Kidney epithelial cell (primary cell): ENCODE data around the gene A1BG. TPM values are rescaled to one million over a fixed set of nuclear protein-coding genes. Genes with fewer than 3 reads are reported as not detected.
"Not testable (repeated sequence)": the region's sequence is repeated elsewhere in the genome, so short reads cannot be mapped to it uniquely, and the experiment has no call there.

ENCODE experiments used
- DNase-seq: peaks from one replicate; pipeline ENCODE4 v3.0.0-alpha.2; 2010; ENCODE audit warnings: low read depth
- H3K27me3 ChIP-seq: 2 replicates; pipeline ENCODE4 v1.6.0; 2011; ENCODE audit warnings: low read length; ENCODE audit not compliant: control insufficient read depth, insufficient read depth
- H3K36me3 ChIP-seq: 2 replicates; pipeline ENCODE4 v1.5.1; 2011; ENCODE audit warnings: low read length; ENCODE audit not compliant: control insufficient read depth, insufficient read depth
- H3K4me3 ChIP-seq: 2 replicates; pipeline ENCODE4 v1.5.1; 2011; ENCODE audit warnings: low read depth, mild to moderate bottlenecking, control low read depth, low read length
- total RNA-seq: library from RNA; depleted of rRNA; stranded (reverse); fragments of >200 nt; gene quantifications from 2 replicates; pipeline ENCODE4 v1.2.3, GENCODE V29; 2015
- TF ChIP-seq, protein P1 (sequence below): IDR thresholded peaks from 2 replicates; pipeline ENCODE4 v1.5.1; 2011; ENCODE audit warnings: mild to moderate bottlenecking, moderate library complexity, low read length, control low read depth, inconsistent platforms; ENCODE audit not compliant: insufficient read depth, poor library complexity, severe bottlenecking

A1BG gene
- total RNA-seq, 1 donor from 2014 or later = 8.1 TPM

DNA sequence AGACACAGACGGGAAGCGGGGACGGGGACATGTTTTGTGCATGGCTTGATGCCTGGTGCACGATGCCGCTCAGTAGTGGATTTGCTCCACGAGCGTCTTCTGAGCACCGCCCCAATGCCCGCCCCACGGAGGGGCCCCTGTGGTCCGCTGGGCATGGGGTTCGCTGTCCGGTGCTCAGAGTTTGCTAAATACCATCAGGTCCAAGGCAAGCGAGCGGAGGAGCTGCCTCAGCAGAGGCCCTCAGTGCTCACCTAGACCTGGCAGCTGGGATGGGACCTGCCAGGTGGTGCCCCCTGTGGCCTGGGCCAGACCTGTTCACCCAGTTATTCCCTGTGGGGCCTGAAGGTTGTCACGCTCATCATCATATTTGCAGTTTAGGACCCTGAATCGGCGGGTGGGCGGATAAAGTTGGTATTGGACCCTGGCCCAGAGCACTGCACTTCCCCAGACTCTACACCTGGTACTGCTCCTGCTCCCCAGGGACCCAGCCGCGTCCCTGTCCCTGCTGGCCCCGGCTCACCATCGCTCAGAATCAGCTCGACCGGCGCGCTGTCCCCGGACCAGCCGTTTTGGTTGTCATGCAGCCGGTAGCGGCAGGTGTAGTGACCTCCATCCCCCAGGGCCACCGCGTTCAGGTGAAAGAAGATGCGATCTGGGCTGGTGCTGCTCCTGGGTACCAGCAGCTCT, 2.3 kb downstream of the A1BG start:
- Histone ChIP-seq H3K36me3 (no peaks in the 10 kb centered on the region), H3K27me3 (peaks cover 68% of the 10 kb centered on the region), H3K4me3 (no peak overlapping the region)
- DNase-seq = no peak
- TF ChIP-seq, protein P1, sequence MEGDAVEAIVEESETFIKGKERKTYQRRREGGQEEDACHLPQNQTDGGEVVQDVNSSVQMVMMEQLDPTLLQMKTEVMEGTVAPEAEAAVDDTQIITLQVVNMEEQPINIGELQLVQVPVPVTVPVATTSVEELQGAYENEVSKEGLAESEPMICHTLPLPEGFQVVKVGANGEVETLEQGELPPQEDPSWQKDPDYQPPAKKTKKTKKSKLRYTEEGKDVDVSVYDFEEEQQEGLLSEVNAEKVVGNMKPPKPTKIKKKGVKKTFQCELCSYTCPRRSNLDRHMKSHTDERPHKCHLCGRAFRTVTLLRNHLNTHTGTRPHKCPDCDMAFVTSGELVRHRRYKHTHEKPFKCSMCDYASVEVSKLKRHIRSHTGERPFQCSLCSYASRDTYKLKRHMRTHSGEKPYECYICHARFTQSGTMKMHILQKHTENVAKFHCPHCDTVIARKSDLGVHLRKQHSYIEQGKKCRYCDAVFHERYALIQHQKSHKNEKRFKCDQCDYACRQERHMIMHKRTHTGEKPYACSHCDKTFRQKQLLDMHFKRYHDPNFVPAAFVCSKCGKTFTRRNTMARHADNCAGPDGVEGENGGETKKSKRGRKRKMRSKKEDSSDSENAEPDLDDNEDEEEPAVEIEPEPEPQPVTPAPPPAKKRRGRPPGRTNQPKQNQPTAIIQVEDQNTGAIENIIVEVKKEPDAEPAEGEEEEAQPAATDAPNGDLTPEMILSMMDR = no peak

DNA sequence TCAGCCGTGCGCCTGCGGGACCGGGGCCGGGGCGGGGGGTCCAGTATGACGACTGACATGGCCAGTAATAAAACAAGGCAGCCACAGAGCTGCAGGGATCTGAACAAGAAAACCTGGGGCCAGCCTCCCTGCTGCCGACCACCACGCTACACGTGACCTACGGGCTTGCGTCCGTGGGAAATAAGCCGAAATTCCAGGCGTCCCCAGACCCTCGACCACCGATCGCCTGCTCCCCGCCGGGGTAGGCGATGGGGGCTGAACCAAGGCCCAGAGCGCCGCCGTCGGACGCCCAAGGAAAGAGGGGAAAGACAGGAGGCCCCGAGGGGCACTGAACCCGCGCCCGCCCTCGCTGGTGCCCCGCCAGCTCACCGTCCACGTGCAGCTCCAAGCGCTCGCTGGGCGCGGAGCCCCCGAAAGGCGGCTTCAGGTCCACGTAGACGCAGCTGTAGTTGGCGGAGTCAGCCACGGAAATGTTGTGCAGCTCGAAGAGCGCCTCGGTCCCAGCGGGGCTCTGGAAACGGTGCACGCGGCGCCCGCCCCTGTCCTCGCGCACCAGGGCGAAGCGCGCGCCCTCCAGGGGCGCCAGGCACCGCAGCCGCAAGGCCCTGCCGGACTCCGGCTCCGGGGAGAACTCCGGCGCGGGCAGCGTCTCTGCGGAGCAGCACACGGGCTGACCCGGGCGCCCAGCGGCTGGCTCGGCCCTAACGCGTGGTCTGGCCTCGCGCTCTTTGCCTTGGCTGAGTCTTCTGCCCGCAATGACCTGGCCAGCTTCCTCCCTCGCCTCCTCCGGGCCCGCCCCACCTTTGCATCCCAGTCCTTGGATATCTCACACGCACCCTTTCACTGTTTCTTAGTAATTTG, 3.1 kb downstream of the A1BG start:
- H3K36me3 ChIP-seq = no peaks in the 10 kb centered on the region
- TF ChIP-seq, protein P1 = no peak
- peaks cover 62% of the 10 kb centered on the region for H3K27me3 ChIP-seq
- H3K4me3 ChIP-seq = no peak overlapping the region
- no peak for DNase-seq

DNA sequence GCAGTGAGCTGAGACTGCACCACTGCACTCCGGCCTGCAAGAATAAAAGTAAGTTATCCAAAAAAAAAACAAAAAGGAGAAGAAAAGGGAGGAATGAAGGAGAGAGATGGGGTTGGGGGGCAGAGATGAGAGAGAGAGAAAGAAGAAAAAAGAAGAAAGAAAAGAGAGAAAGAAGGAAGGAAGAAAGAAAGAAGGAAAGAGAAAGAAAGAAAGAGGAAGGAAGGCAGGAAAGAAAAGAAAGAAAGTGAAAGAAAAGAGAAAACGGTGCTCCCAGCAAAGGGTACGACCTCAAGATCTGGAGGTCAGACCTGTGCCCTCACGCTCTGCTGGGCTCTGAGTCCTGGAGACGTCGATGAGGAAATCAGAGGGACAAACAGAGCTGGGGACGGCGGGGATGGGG, 3.7 kb downstream of the A1BG start:
- TF ChIP-seq, protein P1 = no peak
- Histone ChIP-seq H3K36me3 (no peaks in the 10 kb centered on the region), H3K27me3 (peaks cover 59% of the 10 kb centered on the region), H3K4me3 (no peak overlapping the region)
- DNase-seq = no peak

DNA sequence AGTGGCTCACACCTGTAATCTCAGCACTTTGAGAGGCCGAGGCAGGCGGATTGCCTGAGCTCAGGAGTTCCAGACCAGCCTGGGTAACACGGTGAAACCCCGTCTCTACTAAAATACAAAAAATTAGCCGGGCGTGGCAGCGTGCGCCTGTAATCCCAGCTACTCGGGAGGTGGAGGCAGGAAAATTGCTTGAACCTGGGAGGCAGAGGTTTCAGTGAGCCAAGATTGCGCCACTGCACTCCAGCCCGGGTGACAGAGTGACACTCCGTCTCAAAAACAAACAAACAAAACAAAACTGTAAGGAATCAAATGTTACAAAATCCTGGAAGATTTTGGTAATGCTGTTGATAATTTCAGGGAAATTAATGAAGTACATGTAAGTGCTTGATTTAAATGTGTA, 5.2 kb downstream of the A1BG start:
- H3K36me3 ChIP-seq, DNase-seq: not testable (repeated sequence)
- Histone ChIP-seq H3K4me3 (peak overlapping the region; percentile 47), H3K27me3 (peaks cover 52% of the 10 kb centered on the region)

DNA sequence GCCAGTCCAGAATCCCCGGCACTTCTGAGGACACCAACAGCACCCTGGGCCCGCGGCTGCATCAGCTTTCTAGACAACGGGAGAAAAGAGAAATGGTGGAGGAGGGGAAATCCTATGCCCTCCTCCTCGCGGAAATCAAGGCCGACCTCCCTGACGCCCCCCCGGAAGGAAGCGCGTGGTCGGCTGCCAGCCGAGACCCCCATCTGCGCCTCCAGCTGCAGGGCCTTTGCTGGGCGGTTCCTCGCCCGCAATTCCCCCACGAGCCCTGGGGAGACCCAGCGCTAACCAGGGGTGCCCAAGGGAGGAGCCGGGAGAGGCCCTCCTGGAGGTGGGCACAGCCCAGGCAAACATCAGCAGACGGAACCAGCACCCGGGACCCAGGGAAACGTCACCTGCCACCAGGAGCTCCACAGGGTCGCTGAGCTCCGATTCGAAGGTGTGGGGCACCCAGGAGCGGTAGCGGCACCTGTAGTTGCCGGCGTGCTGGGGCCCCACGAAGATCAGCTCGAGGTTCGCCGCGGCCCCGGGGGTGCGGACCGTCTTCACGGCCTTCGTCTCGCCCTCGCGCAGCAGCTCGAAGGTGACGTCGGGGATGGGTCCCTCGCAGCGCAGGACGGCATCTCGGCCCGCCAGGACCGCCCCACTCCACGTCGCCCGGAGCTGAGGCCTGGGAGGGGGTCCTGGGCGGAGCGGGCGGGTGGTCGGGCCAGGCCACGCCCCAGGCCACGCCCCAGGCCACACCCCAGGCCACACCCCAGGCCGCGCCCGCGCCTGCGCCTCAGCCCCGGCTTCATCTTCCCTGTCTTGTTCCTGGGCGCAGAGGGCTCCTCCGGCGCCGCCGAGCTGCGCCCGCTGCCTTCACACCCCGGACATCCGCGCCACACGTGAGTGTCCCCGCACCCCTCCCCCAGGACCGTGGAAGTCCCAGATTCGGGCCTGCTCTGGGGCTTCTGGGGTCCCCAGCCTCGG, 6.0 kb downstream of the A1BG start:
- TF ChIP-seq, protein P1 = no peak
- no peaks in the 10 kb centered on the region for H3K36me3 ChIP-seq
- H3K4me3 ChIP-seq = peak overlapping the region; percentile 47
- DNase-seq = no peak
- H3K27me3 ChIP-seq = peaks cover 45% of the 10 kb centered on the region
